CD4-positive, alpha-beta T cell treated with Interleukin-15 for 1 hour (primary cell): Measurements from ENCODE around the gene ZNF609.
A peak's percentile ranks its signal among the peaks of the same experiment; 100 is the strongest.
"Not testable (repeated sequence)": the region's sequence is repeated elsewhere in the genome, so short reads cannot be mapped to it uniquely, and the experiment has no call there.

Source experiments
- DNase-seq: peaks from one replicate; pipeline ENCODE4 v3.0.0-alpha.2; 2020

Gene ZNF609

DNA sequence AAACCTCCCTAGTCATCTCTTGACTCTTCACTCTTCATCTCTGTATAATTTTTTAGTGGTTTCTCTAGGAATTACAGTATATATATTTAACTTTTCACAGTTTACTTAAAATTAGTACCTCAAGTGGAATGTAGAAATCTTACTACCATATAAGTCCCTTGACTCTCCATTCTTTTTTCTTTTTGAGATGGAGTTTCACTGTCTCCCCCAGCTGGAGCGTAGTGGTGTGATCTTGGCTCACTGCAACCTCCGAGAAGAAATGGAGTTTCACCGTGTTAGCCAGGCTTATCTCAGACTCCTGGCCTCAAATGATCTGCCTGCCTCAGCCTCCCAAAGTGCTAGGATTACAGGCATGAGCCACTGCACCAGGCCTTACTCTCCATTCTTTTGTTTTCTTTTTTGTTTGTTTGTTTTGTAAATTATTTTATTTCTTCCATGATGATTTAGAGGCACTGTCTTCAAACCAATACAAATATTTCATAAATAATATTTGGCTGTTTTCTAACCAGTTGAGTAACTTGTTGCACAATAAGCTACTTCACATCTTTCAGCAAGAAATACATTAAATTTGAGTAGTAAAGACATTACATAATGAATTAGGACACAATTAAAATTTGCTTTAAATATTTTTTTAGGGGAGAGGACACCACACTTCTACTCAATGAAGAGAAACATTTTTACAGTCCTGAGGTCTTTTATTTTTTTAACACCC is 170.2 kb downstream of the ZNF609 start:
- DNase-seq, result no peak

GRCh38 chr15:64632639-64633038 is 172.3 kb downstream of the ZNF609 start:
- not testable (repeated sequence) for DNase-seq

DNA sequence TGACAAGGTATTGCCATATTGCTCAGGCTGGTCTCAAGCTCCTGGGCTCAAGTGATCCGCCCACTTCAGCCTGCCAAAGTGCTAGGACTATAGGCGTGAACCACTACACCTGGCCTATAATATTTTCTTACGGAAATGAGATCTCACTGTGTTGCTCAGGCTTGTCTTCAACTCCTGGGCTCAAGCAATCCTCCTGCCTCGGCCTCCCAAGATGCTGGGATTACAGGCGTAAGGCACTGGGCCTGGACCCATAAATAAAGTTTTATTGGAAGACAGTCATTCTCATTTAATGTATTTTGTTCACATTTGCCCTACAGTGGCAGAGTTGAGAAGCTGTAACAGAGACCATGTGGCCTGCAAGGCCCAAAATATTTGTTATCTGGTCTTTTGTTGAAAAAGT is 173.0 kb downstream of the ZNF609 start:
- DNase-seq, result no peak

GRCh38 chr15:64634027-64634426 is 173.6 kb downstream of the ZNF609 start:
- DNase-seq, result peak; percentile 51

DNA sequence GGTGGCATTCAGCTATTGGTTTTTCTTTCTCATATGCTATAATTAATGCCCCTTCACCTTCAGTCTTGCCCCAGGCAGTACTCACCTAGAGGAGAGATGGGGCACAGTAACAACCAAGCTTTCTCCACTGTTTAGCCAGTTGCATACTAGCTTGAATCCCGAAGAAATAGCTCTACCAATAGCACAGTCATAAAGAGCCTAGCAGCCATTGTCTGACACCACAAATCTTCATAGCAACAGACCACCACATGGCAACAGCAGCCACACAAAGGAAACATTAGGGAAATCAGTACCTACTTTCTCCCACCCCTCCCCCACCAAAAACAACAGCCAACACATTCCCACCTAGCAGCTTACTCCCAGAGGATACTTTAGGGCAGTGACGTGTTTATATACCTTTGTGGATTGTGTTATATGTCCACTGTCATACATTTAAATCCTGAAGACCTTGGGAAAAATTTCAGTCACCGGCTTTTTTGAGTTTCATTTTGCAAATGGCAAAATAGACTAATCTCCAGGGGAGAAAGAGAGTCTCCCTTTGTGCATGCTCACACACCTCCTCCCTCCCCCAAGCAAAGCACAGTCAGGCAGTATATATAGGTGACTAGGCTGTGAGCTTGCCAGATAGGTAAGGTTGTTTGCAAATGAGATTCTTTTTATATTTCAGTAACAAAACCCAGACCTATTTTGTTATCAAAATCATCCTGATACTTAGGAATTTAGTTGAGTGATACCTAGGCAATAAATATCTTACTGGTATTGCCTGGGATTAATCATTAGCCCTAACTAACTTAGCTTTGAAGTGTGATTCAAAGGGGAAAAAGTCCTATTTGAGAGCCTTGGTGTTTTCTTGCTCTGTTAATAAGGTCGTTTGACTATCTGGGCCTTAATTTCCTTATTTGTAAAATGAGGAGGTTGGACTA is 174.5 kb downstream of the ZNF609 start:
- peak; percentile 27 for DNase-seq

DNA sequence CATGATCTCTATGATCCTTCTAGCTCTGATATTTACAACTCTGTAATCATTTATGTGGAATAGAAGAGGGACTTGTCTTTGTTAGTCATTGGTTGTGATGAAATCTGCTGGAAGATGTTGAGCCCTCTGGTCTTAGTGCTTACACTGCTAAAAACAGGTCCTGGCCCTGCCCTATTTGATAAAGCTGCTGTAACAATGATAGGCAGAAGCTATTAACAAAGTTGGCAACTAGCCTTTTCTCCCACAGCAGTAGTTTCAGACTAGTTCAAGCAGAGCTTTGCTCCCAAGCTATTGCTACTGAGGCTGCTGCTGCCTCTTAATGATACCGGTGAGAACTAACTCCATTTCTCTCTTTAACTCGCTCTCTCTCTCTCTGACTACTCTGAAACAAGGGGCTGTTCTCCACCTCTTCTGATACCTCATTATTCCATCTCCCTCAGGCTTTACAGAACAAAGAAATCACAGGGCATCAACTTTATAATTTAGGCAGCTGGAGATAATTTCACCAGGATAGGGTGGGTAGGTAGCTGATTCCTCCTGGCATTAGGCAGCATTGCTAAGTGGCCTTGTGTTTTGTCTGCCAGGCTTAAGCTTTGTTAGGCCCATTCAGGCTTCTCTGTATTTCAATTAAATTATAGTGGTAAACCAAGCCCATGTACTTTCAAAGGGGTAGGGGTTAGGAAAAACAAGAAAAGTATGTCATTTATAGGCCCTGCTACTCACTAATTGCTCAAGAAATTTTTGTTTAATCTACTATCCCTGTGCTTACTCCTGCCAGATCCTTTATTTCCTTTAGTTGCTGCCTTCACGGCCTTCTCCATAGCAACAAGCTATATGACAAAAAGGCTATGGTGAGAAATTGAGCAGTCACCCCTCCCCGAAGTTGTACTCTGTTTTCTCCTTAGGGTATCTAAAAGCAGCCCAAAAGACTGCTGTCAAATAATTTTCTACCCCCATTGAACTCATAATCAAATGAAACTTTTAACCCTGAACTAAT is 175.4 kb downstream of the ZNF609 start:
- DNase-seq, result no peak

DNA sequence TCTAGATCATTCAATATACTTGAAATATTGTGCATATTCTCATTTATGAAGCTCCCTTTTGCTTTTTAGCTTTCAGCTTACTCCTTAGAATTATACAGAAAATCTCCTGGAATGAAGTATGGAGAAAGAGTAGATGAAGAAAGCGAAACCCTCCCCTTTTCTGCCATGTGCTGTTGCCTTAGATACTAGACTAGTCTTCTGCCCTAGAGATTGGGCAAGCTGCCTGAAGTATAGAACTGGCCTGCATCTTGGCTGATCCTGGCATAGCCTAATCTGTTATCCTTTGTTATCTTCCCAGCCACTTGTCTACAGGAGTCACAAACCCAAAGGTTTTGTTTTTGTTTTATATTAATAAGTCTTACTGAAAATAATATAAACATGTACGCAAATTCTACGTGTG is 176.2 kb downstream of the ZNF609 start:
- no peak for DNase-seq

DNA sequence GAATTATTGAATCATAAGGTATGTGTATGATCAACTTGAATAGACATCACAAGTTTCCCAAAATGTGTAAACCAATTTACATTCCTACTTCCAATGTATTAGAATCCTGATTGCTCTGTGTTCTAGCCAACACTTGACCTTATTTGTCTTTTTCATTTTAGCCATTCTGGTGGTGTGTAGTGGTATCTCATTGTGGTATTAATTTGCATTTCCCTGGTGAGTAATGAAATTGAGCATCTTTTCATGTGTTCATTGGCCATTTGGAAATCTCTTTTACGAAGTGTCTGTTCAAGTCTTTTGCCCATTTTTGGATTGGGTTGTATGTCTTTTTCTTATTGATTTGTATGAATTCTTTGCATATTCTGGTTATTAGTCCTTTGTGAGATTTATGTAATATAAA is 177.0 kb downstream of the ZNF609 start:
- no peak for DNase-seq

DNA sequence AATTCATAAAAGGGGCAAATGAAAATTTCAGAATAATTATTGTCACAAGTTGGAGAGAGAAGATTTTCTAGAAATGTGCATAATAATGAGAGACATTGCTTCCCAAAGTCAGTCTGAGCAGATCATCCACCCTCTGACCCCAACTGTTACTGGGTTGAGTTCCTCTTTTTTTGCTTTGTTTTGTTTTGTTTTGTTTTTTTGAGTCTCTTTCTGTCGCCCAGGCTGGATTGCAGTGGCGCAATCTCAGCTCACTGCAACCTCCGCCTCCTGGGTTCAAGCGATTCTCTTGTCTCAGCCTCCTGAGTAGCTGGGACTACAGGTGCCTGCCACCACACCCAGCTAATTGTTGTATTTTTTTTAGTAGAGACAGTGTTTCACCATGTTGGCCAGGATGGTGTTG is 179.4 kb downstream of the ZNF609 start:
- peak; percentile 38 for DNase-seq

- no peak for DNase-seq
Observed at GRCh38 chr15:64640146-64640871, 179.9 kb downstream of the ZNF609 start.

GRCh38 chr15:64642875-64643274 is 182.5 kb downstream of the ZNF609 start:
- no peak for DNase-seq

DNA sequence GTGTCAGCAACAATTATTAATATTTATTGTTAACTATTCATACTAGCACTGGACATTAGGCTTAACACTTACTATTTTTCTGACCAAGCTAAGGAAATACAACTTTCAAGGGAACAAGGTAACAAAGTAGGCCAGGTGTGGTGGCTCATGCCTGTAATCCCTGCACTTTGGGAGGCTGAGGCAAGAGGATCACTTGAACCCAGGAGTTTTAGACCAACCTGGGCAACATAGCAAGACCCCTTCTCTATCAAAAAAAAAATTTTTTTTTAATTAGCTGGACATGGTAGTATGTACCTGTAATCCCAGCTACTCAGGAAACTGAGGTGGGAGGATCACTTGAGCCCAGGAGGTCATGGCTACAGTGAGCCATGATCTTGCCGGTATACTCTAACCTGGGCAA is 183.3 kb downstream of the ZNF609 start:
- DNase-seq, result no peak

DNA sequence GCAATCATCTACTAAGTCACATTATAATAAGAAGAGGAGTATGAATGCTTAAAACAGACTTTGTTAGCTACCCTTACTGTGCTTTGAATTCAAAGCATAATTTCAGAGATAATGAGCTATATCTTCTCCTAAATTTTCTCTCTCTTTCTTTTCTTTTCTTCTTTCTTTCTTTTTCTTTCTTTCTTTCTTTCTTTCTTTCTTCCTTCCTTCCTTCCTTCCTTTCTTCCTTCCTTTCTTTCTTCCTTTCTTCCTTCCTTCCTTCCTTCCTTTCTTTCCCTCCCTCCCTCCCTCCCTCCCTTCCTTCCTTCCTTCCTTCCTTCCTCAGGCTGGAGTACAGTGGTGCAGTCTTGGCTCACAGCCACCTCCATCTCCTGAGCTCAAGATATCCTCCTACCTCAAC is 184.4 kb downstream of the ZNF609 start:
- not testable (repeated sequence) for DNase-seq

DNA sequence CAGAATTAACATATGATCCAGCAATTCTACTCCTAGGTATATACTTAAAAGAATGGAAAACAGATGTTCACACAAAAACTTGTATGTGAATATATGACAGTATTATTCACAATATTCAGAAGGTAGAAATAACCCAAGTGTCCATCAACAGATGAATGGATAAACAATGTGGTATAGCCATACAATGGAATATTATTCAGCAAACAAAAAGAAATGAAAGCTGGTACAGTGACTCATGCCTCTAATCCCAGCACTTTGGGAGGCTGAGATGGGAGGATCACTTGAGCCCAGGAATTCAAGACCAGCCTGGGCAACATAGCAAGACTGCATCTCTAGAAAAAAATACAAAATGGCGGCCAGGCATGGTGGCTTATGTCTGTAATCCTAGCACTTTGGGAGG is 185.6 kb downstream of the ZNF609 start:
- no peak for DNase-seq

GRCh38 chr15:64647367-64647766 is 187.0 kb downstream of the ZNF609 start:
- no peak for DNase-seq

DNA sequence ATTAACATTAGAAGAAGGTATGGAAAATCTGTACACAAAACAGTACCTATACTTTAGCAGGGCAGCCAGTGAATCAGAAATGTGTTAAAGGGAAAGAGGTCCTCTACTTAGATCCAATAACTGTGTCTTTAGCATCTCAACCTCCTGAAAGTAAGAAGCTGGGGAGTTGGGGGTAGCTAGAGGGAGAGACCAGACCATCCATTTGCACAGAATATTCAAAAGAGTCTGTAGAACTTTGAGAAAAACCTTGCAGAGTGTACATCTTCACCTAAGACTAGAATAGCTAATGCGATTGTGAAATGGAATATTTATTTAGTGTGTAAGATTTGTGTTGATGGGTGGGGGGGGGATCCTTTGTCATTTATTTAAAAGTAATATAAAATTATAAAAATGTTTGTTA is 190.2 kb downstream of the ZNF609 start:
- no peak for DNase-seq

DNA sequence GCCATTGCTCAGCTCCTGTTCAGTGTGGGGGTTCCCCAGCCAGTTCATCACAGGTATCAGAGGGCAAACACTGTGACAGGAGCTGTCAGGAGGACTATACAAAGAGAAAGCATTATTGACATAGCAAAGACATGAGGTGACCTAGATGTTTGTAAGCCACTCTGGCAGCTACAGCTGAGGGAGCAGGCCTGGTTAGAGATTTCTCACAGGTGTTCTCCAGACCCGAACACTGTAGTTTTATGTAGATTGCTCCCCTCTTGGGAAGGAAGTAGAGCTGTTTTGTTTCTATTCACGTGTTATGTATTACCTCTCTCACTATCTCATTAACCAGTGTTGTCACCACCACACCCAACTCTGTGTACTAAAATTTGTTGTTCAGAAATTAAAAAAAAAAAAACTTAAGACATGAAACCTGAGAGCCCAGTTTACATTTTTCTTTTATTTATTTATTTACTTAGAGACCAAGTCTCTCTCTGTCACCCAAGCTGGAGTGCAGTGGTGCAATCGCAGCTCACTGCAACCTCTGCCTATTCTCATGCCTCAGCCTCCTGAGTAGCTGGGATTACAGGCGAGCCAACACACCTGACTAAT is 191.3 kb downstream of the ZNF609 start:
- peak; percentile 40 for DNase-seq

- DNase-seq, result no peak
Observed at GRCh38 chr15:64653757-64654156, 193.4 kb downstream of the ZNF609 start.

DNA sequence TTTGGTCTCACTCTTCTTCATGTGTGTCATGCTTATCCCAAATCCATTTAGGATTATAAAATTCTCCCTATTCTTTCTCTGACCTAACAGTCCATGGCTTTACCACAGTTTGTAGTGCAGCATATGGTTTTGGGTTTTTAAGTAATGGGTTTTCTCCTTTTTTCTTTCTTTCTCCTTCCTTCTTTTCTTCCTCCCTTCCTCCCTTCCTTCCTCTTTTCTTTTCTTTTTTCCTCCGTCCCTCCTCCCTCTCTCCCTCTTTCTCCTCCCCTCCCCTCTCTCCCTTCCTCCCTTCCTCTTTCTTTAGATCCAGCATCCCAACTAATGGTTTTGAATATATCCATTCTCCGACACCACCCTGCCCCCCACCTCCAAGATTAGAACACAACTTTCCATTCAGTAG is 196.1 kb downstream of the ZNF609 start:
- no peak for DNase-seq

DNA sequence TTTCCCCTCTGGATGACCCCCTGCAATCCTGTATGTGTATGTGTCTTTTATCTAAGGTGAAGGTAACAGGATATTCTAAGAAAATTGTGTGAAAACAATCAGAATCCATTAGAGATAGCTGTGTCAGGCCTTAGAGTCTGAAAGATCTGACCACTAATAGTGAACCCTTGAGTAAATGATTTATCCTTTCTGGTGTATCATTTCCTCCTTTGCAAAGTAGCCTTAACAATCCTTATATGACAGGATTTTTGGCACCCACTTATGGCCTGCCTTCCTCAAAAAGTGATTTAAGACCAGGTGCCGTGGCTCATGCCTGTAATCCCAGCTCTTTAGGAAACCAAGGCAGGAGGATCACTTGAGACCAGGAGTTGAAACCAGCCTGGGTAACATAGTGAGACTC is 204.8 kb downstream of the ZNF609 start:
- no peak for DNase-seq

- no peak for DNase-seq
Observed at GRCh38 chr15:64667736-64668161, 207.4 kb downstream of the ZNF609 start.

- DNase-seq, result no peak
Observed at GRCh38 chr15:64673866-64674265, 213.5 kb downstream of the ZNF609 start.
